ENCODE data around the gene THBS1. TPM values are rescaled to one million over a fixed set of nuclear protein-coding genes. Genes with fewer than 3 reads are reported as not detected.

The THBS1 gene
- polyA plus RNA-seq, 1 donor: 184 TPM

- no peak for DNase-seq
Measured at GRCh38 chr15:39588531-39589192, 7.8 kb downstream of the THBS1 start.

GRCh38 chr15:39589193-39589814 is 8.4 kb downstream of the THBS1 start:
- no peak for DNase-seq

GRCh38 chr15:39589815-39590644 is 9.2 kb downstream of the THBS1 start:
- DNase-seq: no peak

GRCh38 chr15:39591141-39591895 is 10.4 kb downstream of the THBS1 start:
- DNase-seq: no peak

GRCh38 chr15:39591896-39592315 is 11.0 kb downstream of the THBS1 start:
- no peak for DNase-seq

GRCh38 chr15:39592500-39592899 is 11.6 kb downstream of the THBS1 start:
- no peak for DNase-seq

GRCh38 chr15:39593071-39593655 is 12.3 kb downstream of the THBS1 start:
- no peak for DNase-seq

- DNase-seq: no peak
Measured at GRCh38 chr15:39593656-39594445, 13.0 kb downstream of the THBS1 start.

GRCh38 chr15:39594446-39595337 is 13.8 kb downstream of the THBS1 start:
- DNase-seq: no peak

- no peak for DNase-seq
Measured at GRCh38 chr15:39595338-39596221, 14.7 kb downstream of the THBS1 start.

- no peak for DNase-seq
Measured at GRCh38 chr15:39596358-39597051, 15.6 kb downstream of the THBS1 start.

GRCh38 chr15:39597336-39597735 is 16.5 kb downstream of the THBS1 start:
- no peak for DNase-seq

- DNase-seq: no peak
Measured at GRCh38 chr15:39597751-39598185, 16.9 kb downstream of the THBS1 start.

- DNase-seq: no peak
Measured at GRCh38 chr15:39598186-39598850, 17.4 kb downstream of the THBS1 start.

GRCh38 chr15:39598958-39599845 is 18.3 kb downstream of the THBS1 start:
- DNase-seq: no peak

GRCh38 chr15:39599871-39600270 is 19.0 kb downstream of the THBS1 start:
- DNase-seq: no peak

GRCh38 chr15:39602143-39602542 is 21.3 kb downstream of the THBS1 start:
- no peak for DNase-seq
